Superior temporal gyrus (tissue), 1 donor: Measurements from ENCODE around the gene RNF8.
"Not testable (repeated sequence)": the region's sequence is repeated elsewhere in the genome, so short reads cannot be mapped to it uniquely, and the experiment has no call there.

ENCODE experiments used
- DNase-seq: peaks from one replicate; pipeline ENCODE4 v3.0.0-alpha.2; 2016; ENCODE audit errors: extremely low spot score

Gene RNF8, protein sequence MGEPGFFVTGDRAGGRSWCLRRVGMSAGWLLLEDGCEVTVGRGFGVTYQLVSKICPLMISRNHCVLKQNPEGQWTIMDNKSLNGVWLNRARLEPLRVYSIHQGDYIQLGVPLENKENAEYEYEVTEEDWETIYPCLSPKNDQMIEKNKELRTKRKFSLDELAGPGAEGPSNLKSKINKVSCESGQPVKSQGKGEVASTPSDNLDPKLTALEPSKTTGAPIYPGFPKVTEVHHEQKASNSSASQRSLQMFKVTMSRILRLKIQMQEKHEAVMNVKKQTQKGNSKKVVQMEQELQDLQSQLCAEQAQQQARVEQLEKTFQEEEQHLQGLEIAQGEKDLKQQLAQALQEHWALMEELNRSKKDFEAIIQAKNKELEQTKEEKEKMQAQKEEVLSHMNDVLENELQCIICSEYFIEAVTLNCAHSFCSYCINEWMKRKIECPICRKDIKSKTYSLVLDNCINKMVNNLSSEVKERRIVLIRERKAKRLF

GRCh38 chr6:37353761-37354525 is at the start of gene RNF8:
RNF8 (plus strand) TSS chr6:37353983; CDS start chr6:37354165, 182 bp downstream.
- DNase-seq: peak; percentile 82

DNA sequence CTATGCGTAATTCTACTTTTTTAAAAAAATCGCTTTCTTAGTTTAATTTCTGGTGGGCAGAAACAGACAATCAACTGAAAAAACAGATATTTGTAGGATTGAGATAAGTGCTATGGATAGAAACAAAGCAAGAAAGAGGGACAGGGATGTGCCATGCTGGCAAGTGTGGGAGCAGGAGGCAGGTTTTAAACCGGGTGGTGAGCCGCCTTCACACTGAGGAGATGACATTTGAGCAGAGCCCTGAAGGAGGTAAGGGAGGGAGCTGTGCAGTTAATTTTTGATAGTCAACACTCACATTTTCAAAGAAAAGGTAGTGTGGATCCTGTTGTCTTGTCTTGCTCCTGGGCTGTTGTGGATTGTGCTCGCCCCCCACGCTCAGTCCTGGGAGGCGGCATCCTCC is 49.0 kb upstream of the RNF8 start:
- no peak for DNase-seq

GRCh38 chr6:37305841-37306425 is 47.9 kb upstream of the RNF8 start:
- no peak for DNase-seq

DNA sequence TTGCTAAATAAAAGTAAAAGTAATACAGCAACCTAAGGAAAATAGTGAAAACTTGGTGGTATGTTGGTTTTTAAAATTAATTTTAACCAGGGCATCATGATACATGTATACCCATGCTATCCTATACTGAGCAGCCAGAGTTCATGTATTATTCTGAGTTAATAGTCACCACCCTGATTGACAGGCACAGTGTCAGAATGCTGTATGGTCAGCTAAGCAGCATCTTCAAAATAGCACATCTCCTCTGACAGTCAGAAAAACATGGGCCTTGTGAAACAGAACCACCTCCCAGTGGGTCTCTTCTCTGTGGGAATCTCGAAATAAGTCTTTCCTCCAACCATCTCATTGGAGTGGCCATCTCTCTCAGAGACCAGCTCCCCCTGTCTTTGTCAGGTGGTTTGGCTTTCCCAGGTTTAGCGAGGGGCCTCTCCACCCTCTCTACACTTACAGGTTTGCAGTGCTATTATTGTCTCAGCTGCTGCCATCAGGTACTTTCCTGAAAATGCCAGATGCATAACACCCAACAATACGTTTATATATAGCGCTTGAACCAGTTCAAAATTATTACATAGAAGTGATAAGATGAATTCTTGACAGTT is 47.1 kb upstream of the RNF8 start:
- DNase-seq: no peak

DNA sequence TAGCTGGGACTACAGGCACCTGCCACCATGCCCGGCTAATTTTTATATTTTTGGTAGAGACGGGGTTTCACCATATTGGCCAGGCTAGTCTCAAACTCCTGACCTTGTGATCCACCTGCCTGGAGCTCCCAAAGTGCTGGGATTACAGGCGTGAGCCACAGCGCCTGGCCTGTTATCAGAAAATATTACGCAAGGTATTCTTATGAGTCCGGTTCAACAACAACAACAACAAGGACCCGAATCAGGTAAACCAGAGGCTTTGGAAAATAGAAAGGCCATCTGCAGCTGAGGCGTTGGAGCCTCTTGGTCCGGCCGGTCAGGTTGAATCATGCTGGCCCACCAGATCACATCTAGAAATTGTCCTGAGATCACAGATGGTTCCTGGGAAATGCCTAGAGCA is 46.3 kb upstream of the RNF8 start:
- DNase-seq: not testable (repeated sequence)

DNA sequence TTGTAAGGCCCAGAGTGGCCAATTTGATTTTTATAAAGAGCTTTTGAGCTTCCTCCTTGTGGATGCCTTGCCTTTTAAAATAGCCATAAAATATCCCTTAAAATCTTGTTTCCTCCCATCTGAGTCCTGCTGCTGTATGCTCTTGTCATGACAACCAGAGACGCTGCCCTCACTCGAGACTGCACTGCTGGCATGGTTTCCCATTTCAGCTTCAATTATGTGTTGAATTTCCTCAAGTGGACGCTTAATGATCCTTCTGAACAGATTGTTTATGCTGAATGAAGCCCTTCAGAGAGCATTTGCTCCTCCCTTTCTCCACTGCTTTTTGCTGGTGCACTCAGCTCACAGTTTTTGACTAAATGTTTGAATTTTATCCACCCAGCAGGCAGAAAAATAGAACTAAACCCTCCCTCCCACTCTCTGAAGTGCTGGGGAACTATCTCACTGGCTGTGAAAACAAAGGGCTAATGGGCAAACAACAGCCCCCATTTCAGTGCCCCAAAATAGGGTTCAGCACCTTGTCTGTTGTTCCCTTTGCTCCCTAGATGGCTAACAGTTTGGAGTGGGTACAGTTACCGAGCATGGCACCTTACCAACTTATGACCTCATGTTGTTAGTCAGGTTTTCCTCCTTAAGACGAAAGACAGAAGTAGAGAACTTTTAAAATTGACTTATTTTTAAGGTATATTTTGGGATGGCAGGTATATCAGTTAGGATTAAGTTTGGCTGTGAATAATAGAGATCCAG is 45.5 kb upstream of the RNF8 start:
- DNase-seq: peak; percentile 46

DNA sequence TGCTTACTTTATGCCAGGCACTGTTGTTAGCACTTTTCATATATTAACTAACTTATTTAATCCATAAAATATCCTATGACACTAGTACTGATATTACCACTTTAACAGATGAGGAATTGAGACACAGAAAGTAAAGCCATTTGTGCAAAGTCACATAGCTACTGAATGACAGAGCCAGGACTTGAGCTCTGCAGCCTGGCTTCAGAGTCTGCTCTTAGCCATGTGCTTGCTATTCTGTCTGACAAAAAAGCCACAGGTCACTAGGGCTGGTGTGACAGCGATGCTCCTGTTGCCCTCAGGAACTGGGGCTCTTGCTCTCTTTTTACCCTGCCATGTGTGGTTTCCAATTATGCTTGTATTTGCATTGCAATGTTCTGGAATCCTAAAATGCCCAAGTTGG is 44.7 kb upstream of the RNF8 start:
- DNase-seq: no peak

GRCh38 chr6:37309692-37310091 is 44.1 kb upstream of the RNF8 start:
- no peak for DNase-seq

DNA sequence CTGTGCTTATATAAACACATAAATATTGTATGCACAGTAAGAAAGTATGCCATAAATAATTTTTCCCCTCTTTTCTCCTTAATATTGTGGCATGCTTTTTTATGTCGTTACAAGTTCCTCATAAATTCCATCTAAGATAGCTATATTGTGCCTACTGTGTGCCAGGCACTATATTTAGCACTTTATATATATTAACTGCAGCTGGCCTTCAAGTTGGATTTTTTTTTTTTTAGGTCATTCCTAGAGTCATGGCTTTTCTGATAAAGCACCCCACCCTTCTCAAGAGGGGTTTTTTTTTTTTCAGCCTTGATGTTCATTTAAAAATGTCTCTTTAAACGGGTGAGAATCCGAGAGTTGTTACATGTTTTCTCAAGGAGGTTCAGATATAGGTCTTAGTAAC is 42.8 kb upstream of the RNF8 start:
- DNase-seq: no peak

DNA sequence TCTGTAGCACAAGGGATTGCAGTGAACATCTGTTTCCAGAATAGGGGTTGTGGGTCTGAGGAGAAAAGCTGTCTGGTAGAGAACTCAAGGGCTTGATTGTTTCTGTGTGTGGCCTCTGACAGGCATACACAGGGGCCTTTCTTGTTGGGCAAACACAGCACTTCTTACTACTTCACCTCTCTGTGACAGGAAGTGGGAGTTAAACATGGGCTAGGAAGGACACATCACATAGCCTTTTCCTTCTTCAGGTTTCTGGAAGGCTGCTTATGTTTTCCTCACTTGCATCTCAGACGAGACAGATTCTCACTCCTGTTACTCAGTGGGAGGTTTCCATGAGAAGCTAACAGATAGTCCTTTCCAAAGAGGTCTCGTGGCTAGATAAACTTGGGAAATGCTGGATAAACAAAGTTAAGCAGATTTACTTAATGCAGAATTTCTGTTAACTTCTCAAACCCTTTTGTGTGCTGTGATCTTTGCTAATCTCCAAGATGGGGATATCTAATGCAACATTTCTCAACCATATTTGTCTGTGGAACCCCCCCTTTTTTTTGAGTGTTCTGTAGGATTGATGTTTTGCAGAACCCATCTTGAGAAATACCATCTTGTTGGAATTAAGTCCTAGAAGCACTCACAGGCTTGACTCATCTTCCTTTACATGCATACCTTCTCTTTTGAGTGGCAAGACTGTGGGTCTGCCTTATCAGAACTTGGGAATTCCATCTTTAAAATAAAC is 41.9 kb upstream of the RNF8 start:
- no peak for DNase-seq

DNA sequence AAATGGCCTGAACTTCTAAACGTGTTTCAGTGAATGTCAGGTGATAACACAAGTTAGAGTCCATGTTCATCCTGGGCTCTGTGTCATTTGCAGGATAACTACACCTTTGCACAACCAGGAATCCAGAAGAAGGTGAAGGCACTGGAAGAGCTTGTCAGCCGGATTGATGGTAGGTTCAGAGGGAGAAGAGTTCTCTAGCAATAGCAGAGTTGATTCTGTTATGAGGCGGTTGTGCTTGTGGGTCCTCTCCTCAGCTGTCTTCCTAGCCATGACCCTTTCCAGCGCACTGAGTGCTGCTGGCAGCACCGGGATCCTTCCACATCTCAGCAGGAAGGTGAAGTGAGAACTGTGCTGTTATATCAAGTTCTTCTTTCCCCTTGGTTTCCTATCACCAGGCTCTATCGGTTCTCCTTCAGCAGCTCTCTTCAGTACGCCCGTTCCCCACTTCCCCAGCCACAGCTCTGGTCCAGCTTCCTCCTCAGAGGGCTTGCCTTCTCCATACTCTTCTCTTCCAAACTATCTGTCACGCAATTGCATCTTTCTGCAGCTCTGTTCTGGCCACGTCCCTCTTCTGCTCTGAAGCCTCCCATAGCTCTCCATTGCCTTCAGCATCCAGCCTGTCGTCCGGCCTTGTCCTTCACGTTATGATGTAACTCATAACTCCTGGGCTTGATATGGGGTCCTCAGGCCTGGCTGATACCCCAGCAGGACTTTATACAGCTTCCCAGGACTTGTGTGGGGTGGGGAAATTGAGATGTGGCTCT is 39.9 kb upstream of the RNF8 start:
- DNase-seq: no peak

DNA sequence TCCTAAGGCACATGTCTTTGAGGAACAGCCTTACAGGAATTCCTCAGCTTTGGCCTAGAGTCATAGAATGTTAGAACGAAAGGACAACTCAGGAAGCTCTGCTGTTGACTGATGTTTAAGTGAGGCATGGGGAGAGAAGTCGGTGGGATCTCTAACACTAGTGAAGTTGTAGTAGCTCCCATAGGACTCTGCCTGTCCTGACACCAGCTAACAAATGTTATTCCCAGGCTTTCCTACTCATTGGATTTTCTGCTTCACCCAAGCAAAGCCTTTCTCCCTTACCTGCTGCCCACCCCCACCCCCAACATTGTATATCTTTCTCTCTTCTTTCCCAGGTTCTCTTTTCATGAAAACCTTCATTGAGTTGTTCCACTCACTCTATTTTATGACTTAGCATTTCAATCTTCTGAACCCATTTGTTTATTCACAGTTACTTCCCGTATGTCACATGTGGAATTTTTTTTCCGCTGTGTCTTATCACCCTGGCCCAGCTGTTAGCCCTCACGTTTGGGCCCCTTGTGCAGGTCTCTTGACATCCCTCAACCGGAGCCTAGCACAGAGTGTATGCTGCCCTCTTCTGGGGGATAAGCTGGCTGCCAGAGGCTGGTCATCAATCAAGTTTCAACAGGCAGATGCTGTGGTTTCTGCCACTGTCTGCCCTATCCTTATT is 39.2 kb upstream of the RNF8 start:
- no peak for DNase-seq

DNA sequence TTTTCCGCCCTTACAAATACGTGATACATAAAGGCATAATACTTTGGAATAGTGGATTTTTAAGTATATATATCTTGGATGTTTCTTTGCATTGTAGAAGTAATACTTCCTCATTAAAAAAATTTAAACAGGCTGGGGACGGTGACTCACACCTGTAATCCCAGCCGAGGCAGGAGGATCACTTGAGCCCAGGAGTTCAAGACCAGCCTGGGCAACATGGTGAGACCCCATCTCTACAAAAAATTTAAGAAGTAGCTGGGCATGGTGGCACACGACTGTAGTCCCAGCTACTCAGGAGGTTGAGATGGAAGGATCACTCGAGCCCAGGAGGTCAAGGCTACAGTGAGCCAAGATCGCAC is 38.6 kb upstream of the RNF8 start:
- no peak for DNase-seq

DNA sequence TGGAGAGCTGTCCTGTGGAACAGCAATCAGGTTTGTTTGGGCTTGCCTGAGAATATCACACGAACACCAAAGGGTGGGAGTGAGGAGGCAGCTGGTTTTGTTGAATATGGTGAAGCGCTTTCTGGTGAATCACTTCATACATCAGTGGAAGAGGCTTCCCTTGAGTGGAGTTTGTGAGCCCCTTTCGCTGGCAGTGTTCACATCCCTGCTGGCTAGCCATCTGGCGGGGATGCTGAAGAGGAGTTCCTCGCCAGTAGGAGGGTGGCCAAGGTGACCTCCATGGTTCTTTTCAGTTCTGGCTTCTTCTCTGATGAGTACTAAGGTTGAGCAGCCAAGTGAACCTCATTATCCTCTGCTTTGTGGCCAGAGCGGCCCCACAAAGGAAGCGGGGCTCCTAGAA is 37.7 kb upstream of the RNF8 start:
- no peak for DNase-seq

DNA sequence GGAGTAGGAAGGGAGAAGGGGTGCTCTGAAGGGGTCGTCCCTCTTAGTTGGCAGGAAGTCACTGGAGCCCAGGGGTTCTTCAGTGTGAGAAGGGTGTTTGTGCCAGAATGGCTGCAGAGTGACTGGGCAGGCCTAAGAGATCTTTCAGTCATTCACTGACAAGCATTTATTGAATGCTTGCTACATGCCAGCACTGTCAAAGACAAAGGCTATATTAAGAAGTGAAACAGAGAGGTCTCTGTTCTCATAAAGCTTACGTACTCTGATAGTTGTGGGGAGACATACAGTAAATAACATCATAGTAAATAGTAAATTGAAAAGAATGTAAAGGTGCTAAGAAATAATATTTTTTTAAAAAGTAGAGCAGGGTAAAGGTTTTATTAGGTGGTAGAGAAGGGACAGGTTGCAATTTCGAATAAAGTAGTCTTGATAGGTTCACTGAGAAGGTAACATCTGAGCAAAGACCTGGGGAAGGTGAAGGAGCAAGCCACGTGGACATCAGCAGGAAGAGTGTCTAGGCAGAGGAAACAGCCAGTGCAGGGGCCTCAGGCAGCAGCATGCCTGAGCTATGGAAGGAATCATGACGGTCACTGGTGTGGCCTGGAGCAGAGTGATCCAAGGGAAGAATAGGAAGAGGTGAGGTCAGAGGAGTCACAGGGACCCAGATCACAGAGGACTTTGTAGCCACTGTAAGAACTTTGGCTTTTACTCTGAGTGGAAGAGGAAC is 36.3 kb upstream of the RNF8 start:
- no peak for DNase-seq

DNA sequence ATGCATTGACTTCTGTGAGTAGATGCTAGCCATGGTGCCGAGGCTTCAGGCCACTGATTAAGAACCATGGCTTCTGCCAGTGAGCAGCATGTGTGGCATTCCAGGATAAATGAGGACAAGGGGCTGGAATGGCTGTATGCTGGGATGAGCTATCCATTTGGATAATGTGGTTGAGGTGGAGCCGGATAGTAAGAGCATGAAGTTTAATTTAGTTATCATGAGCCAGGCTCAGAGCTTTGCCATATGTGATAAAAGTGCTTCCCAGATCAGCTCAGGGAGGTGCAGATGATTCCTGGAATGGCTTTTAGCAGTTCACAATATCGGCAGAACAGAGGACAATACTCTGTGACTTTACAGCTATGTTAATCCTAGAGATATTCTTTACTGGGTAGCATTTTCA is 34.6 kb upstream of the RNF8 start:
- no peak for DNase-seq

GRCh38 chr6:37319856-37320480 is 33.8 kb upstream of the RNF8 start:
- no peak for DNase-seq

DNA sequence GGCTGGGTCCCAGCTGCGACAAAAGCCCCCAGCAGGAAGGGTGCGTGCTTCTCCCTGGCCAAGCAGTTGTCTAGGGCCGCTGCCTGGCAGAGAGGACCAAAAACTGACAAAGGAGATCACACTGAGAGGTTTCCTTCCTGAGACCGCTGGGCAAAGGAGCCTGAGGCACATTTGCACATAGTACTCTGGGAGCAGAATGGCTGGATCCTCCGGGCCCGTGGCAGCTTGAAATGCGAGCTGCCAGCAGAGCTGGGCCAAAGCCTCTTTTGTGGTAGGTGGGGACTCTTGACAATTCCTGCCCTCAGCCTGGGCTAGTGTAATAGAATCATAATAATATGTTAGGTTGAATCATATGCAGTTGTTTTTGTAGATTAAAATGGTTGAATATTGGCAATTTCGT is 33.1 kb upstream of the RNF8 start:
- DNase-seq: no peak
